GM23338 (cell line): ENCODE data around the gene MME. TPM values are rescaled to one million over a fixed set of nuclear protein-coding genes. Genes with fewer than 3 reads are reported as not detected.
"Not testable (repeated sequence)": the region's sequence is repeated elsewhere in the genome, so short reads cannot be mapped to it uniquely, and the experiment has no call there.

Experiments used
- ATAC-seq: fragments of 200-7000 bp; cut with Tn5 transposase; 3 replicates; pipeline ENCODE4 v1.9.1; 2020
- DNase-seq: peaks from one replicate; pipeline ENCODE4 v3.0.0-alpha.2; 2015; ENCODE audit warnings: low spot score
- H2AFZ ChIP-seq: fragments of 200-600 bp; sonication (generic); 2 replicates; pipeline ENCODE4 v1.8.0; 2016; ENCODE audit warnings: antibody characterized with exemption, mild to moderate bottlenecking, moderate library complexity
- H3F3A ChIP-seq: fragments of 200-600 bp; sonication (generic); replicated peaks from 2 replicates; pipeline ENCODE4 v1.8.0; 2017; ENCODE audit warnings: antibody characterized with exemption, mixed run types, low read depth
- H3K27ac ChIP-seq: fragments of 200-600 bp; sonication (generic); 2 replicates; pipeline ENCODE4 v1.6.1; 2016; ENCODE audit warnings: low read depth
- H3K27me3 ChIP-seq: fragments of 200-600 bp; sonication (generic); 2 replicates; pipeline ENCODE4 v1.8.0; 2016; ENCODE audit warnings: mild to moderate bottlenecking, mixed run types, moderate library complexity; ENCODE audit not compliant: insufficient read depth
- H3K36me3 ChIP-seq: fragments of 200-600 bp; sonication (generic); 2 replicates; pipeline ENCODE4 v1.8.0; 2016; ENCODE audit warnings: mild to moderate bottlenecking; ENCODE audit not compliant: insufficient read depth
- H3K4me1 ChIP-seq: fragments of 200-600 bp; sonication (generic); 2 replicates; pipeline ENCODE4 v1.8.0; 2016; ENCODE audit warnings: mild to moderate bottlenecking, moderate library complexity; ENCODE audit not compliant: insufficient read depth
- H3K4me2 ChIP-seq: fragments of 200-600 bp; sonication (generic); 2 replicates; pipeline ENCODE4 v1.7.1; 2017; ENCODE audit warnings: mixed run types
- H3K4me3 ChIP-seq: fragments of 200-600 bp; sonication (generic); 2 replicates; pipeline ENCODE4 v1.6.1; 2016; ENCODE audit warnings: mixed run types
- H3K79me2 ChIP-seq: fragments of 200-600 bp; sonication (generic); replicated peaks from 2 replicates; pipeline ENCODE4 v1.8.0; 2017; ENCODE audit warnings: mild to moderate bottlenecking; ENCODE audit not compliant: insufficient read depth
- H3K9me2 ChIP-seq: fragments of 200-600 bp; sonication (generic); 2 replicates; pipeline ENCODE4 v1.8.0; 2017; ENCODE audit not compliant: insufficient read depth
- H4K20me1 ChIP-seq: fragments of 200-600 bp; sonication (generic); replicated peaks from 2 replicates; pipeline ENCODE4 v1.8.0; 2017; ENCODE audit warnings: mild to moderate bottlenecking; ENCODE audit not compliant: insufficient read depth
- H3K27ac Mint-ChIP-seq: 2 replicates; pipeline ENCODE4 v1.8.0; 2020; ENCODE audit warnings: inconsistent platforms, mild to moderate bottlenecking, moderate library complexity, mixed read lengths
- H3K27me3 Mint-ChIP-seq: 3 replicates; pipeline ENCODE4 v1.8.0; 2022; ENCODE audit warnings: low read depth, mild to moderate bottlenecking, moderate library complexity, mixed read lengths, inconsistent platforms; ENCODE audit not compliant: insufficient read depth, poor library complexity
- H3K36me3 Mint-ChIP-seq: 3 replicates; pipeline ENCODE4 v1.8.0; 2021; ENCODE audit warnings: low read depth, mild to moderate bottlenecking, inconsistent platforms, moderate library complexity, mixed read lengths
- H3K4me1 Mint-ChIP-seq: 3 replicates; pipeline ENCODE4 v1.8.0; 2020; ENCODE audit warnings: mild to moderate bottlenecking, inconsistent platforms, mixed read lengths
- H3K4me3 Mint-ChIP-seq: 3 replicates; pipeline ENCODE4 v1.8.0; 2021; ENCODE audit warnings: moderate library complexity, mild to moderate bottlenecking, inconsistent platforms, mixed read lengths
- H3K9me3 Mint-ChIP-seq: 3 replicates; pipeline ENCODE4 v1.8.0; 2020; ENCODE audit warnings: moderate library complexity, mild to moderate bottlenecking, inconsistent platforms, mixed read lengths
- EZH2 ChIP-seq: fragments of 200-600 bp; sonication (generic); IDR thresholded peaks from one replicate; pipeline ENCODE4 v1.8.0; 2017; ENCODE audit warnings: antibody characterized with exemption, mild to moderate bottlenecking, low read depth; ENCODE audit not compliant: unreplicated experiment
- NANOG ChIP-seq: IDR thresholded peaks from 2 replicates; pipeline ENCODE4 v1.6.1; 2016; ENCODE audit warnings: antibody characterized with exemption, borderline replicate concordance
- REST ChIP-seq: IDR thresholded peaks from one replicate; pipeline ENCODE4 v1.6.1; 2018; ENCODE audit warnings: antibody characterized with exemption; ENCODE audit not compliant: unreplicated experiment
- ZNF462 ChIP-seq: fragments of 250-450 bp; sonication (Bioruptor Pico); IDR thresholded peaks from 2 replicates; pipeline ENCODE4 v1.5.0; 2020; ENCODE audit warnings: mild to moderate bottlenecking, moderate library complexity
- polyA plus RNA-seq: library from polyadenylated mRNA; unstranded; fragments of >200 nt; fragmentation: Nextera tagmentation; extraction: Ambion mirVana; gene quantifications from 2 replicates; pipeline ENCODE4 v1.2.1, GENCODE V29; 2016
- total RNA-seq: library from RNA; depleted of rRNA; stranded (reverse); fragments of >200 nt; shearing (Covaris generic); gene quantifications from 2 replicates; pipeline ENCODE4 v1.2.3, GENCODE V29; 2014

MME gene
- total and polyA plus RNA-seq, 2 experiments from 2014 or later = 15.2 to 76.7 TPM

- Histone ChIP-seq H3K4me2 (no peak overlapping the region), H3K36me3 (no peaks in the 10 kb centered on the region), H3K79me2 (no peaks in the 10 kb centered on the region), H3K27ac (no peak overlapping the region), H3K4me3 (no peak overlapping the region), H2AFZ (no peak overlapping the region), H3K9me2 (peaks cover 4% of the 10 kb centered on the region; the same call in 1 of the 2 replicates), H3K27me3 (no peaks in the 10 kb centered on the region), H3F3A (no peaks in the 10 kb centered on the region), H3K4me1 (no peaks in the 10 kb centered on the region), H4K20me1 (no peaks in the 10 kb centered on the region)
- Mint-ChIP-seq H3K36me3 (peaks cover 4% of the 10 kb centered on the region; the same call in 1 of the 3 replicates), H3K27ac (no peak overlapping the region), H3K4me1 (no peaks in the 10 kb centered on the region), H3K27me3 (no peaks in the 10 kb centered on the region), H3K4me3 (no peak overlapping the region), H3K9me3 (peaks cover 5% of the 10 kb centered on the region; the same call in 1 of the 3 replicates)
- ATAC-seq (no peak), DNase-seq (no peak)
- TF ChIP-seq ZNF462 (CRISPR knock-in tag) = no peak
- TF ChIP-seq NANOG = no peak
- TF ChIP-seq REST = no peak
- no peak for TF ChIP-seq EZH2
Observed at GRCh38 chr3:155211940-155212339, 131.8 kb downstream of the MME start.

- H3K27ac Mint-ChIP-seq, H3K9me3 Mint-ChIP-seq, DNase-seq, H3K4me1 ChIP-seq, H3K36me3 ChIP-seq, H3F3A ChIP-seq, H2AFZ ChIP-seq, H3K4me2 ChIP-seq, H3K9me2 ChIP-seq, H3K27me3 ChIP-seq, ATAC-seq, H3K4me1 Mint-ChIP-seq, H3K4me3 ChIP-seq, H3K4me3 Mint-ChIP-seq, H3K27me3 Mint-ChIP-seq, H3K79me2 ChIP-seq, H4K20me1 ChIP-seq, H3K27ac ChIP-seq: not testable (repeated sequence)
- H3K36me3 Mint-ChIP-seq = peaks cover 11% of the 10 kb centered on the region; the same call in 2 of the 3 replicates
Observed at GRCh38 chr3:155216007-155216406, 135.9 kb downstream of the MME start.
